Fibroblast of mammary gland (primary cell): Measurements from ENCODE around the gene WDR53.
"Not testable (repeated sequence)": the region's sequence is repeated elsewhere in the genome, so short reads cannot be mapped to it uniquely, and the experiment has no call there.

Experiments
- DNase-seq: peaks from one replicate; pipeline ENCODE4 v3.0.0-alpha.2; 2010; ENCODE audit warnings: low read depth
- H3K4me3 ChIP-seq: 2 replicates; pipeline ENCODE4 v1.5.1; 2011; ENCODE audit warnings: low read depth, mild to moderate bottlenecking, low read length, moderate library complexity; ENCODE audit not compliant: control insufficient read depth
- TF ChIP-seq, protein P1 (sequence below): conservative IDR thresholded peaks from 2 replicates; pipeline ENCODE4 v1.5.1; 2011; ENCODE audit warnings: low read depth, low read length, inconsistent platforms; ENCODE audit not compliant: control insufficient read depth, insufficient read depth

The WDR53 gene

DNA sequence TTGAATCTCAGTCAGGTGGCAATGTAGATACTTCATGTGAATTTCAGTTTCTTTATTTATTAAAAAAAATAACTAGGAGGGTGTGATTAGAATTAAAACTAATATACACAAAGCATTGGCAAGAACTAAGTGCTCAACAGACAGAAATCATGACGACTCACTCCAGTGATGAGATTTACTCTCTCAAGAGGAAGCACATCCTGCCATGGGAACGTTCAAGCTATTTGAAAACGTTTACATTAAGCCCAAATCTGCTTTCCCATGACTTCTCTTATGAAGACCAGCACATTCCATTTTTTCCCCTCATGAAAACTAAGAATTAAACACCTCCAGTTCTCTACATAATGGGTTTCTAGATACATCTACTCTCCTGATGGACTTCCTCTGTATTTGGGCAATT, 8.5 kb downstream of the WDR53 start:
- H3K4me3 ChIP-seq = no peak overlapping the region
- TF ChIP-seq, protein P1, sequence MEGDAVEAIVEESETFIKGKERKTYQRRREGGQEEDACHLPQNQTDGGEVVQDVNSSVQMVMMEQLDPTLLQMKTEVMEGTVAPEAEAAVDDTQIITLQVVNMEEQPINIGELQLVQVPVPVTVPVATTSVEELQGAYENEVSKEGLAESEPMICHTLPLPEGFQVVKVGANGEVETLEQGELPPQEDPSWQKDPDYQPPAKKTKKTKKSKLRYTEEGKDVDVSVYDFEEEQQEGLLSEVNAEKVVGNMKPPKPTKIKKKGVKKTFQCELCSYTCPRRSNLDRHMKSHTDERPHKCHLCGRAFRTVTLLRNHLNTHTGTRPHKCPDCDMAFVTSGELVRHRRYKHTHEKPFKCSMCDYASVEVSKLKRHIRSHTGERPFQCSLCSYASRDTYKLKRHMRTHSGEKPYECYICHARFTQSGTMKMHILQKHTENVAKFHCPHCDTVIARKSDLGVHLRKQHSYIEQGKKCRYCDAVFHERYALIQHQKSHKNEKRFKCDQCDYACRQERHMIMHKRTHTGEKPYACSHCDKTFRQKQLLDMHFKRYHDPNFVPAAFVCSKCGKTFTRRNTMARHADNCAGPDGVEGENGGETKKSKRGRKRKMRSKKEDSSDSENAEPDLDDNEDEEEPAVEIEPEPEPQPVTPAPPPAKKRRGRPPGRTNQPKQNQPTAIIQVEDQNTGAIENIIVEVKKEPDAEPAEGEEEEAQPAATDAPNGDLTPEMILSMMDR = no peak
- DNase-seq = peak; percentile 33

DNA sequence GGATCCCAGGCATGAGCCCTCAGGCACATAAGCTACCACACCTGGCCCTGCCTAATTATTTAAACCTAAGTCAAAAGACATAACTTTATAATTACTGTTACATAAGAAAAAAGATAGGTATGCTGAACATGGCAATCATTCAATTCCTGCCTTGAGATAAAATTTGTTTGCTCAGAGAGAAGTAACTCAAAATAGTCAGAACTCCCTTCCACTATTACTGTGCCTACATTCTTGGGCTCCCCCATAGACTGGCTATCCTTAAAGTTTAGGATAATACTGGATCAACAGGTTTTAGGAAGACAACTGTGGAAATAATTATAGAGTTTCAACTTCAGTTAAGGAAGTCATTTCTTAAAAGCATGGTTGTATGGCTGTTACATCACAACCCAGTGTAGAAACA, 9.9 kb downstream of the WDR53 start:
- DNase-seq = no peak
- H3K4me3 ChIP-seq = no peak overlapping the region
- TF ChIP-seq, protein P1 = no peak

DNA sequence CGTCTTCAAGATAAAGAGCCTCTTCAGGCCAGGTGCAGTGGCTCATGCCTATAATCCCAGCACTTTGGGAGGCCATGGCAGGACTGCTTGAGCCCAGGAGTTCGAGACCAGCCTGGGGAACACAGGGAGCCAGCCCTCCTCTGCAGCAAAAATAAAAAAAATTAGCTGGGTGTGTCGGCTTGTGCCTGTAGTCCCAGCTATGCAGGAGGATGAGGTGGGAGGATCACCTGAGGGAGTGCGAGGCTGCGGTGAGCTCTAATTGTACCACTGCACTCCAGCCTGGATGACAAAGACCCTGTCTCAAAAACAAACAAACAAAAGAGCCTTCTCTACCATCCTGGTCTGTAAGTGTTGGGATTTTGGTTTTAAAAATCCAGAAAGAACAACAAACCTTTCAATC, 11.1 kb downstream of the WDR53 start:
- TF ChIP-seq, protein P1 = no peak
- no peak overlapping the region for H3K4me3 ChIP-seq
- no peak for DNase-seq

- DNase-seq = no peak
- TF ChIP-seq, protein P1 = no peak
- no peak overlapping the region for H3K4me3 ChIP-seq
Observed at GRCh38 chr3:196555295-196555694, 13.1 kb downstream of the WDR53 start.

DNA sequence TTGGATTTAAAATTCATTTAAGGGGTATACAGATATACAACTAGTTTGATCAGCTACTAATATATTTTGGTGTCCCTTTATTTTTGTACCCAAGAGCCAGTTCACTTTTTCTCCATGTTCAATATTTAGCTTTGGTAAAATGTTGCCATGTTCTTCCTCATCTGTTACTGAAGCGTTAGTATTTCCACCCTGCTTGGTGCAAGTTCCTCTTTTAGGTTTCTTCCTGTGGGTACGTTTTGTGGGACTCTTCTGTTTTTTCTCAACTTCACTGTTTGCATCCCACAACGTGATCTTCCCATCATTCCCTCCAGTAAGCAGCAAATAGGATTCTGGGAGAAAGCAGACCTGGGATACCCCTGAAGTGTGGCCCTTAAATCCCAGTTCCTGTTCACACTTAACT, 14.1 kb downstream of the WDR53 start:
- TF ChIP-seq, protein P1 = no peak
- no peak for DNase-seq
- H3K4me3 ChIP-seq = no peak overlapping the region

GRCh38 chr3:196553551-196553950, 14.8 kb downstream of the WDR53 start:
- DNase-seq = peak; percentile 14
- no peak overlapping the region for H3K4me3 ChIP-seq
- TF ChIP-seq, protein P1 = no peak

DNA sequence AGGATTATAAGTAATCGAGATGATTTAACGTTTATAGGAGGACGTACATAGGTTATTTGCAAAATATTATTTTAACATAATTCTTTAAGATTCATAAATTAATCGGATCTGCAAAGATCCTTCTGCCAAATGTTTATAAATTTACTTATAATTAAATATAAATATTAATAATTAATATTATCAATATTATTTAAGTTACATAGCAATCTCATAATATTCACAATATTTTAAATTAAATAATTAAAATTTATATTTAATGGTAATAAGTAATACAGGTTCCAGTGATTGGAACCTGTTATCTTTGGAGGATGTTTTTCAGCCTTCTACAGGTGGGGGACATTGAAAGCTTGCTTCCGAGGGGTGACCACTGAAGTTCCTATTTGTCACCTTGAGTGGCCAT, 16.1 kb downstream of the WDR53 start:
- H3K4me3 ChIP-seq = no peak overlapping the region
- no peak for DNase-seq

DNA sequence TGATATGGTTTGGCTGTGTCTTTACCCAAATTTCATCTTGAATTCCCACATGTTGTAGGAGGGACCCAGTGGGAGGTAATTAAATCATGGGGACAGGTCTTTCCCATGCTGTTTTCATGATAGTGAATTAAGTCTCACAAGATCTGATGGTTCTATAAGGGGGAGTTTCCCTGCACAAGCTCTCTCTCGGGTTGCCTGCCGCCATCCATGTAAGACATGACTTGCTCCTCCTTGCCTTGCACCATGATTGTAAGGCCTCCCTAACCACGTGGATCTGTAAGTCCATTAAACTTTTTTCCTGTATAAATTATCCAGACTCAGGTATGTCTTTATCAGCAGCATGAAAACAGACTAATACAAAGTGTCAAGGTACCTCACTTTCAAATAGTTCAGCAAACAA, 18.2 kb downstream of the WDR53 start:
- not testable (repeated sequence) for H3K4me3 ChIP-seq, DNase-seq

More for the DNA sequence above, 16.1 kb downstream of the WDR53 start:
- TF ChIP-seq, protein P1 = no peak

GRCh38 chr3:196549312-196549711, 19.0 kb downstream of the WDR53 start:
- DNase-seq, H3K4me3 ChIP-seq: not testable (repeated sequence)
